Neural progenitor cell (in vitro differentiated cells): ENCODE results near the gene DTNB.

ENCODE experiments used
- CTCF ChIP-seq: fragments of 200-600 bp; sonication (generic); IDR thresholded peaks from 2 replicates; pipeline ENCODE4 v1.5.1; 2017; ENCODE audit warnings: antibody characterized with exemption, mild to moderate bottlenecking
- EZH2 ChIP-seq: fragments of 200-600 bp; sonication (generic); IDR thresholded peaks from 2 replicates; pipeline ENCODE4 v1.6.1; 2017; ENCODE audit warnings: antibody characterized with exemption, mild to moderate bottlenecking, moderate library complexity
- EZH2phosphoT487 ChIP-seq: fragments of 200-600 bp; sonication (generic); IDR thresholded peaks from 2 replicates; pipeline ENCODE4 v1.6.1; 2017; ENCODE audit warnings: antibody characterized with exemption

- TF ChIP-seq CTCF: no peak
- no peak for TF ChIP-seq EZH2
- no peak for TF ChIP-seq EZH2phosphoT487
These were observed 16.7 kb upstream of the DTNB start for GRCh38 chr2:25690058-25690457.
